ENCODE data around the gene MBD3L2. TPM values are rescaled to one million over a fixed set of nuclear protein-coding genes. Genes with fewer than 3 reads are reported as not detected.

Gene MBD3L2
- total RNA-seq, 1 donor from 2014 or later: not detected

DNA sequence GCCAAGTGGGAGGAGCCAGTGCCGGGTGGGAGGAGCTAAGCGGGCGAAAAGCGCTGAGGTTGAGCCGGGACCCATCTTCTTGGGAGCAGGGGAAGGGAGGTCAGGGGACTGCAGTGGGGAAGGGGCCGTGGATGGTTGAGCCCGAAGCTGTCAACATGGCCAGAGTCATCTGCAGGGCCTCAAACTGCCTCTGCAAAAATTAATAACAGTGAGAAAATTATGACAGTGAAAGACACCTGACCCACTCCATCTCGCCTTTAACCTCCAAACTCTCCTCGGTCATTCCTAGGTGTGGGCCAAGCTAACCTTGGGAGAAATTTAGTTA, 50.4 kb downstream of the MBD3L2 start:
- peaks cover 4% of the 10 kb centered on the region for H3K27me3 Mint-ChIP-seq (ENCODE audit: insufficient read depth)
- peaks cover 33% of the 10 kb centered on the region for H3K9me3 Mint-ChIP-seq
- H3K36me3 Mint-ChIP-seq (ENCODE audit: low read depth): peaks cover 10% of the 10 kb centered on the region
- peaks cover 13% of the 10 kb centered on the region for H3K4me1 Mint-ChIP-seq (ENCODE audit: low read depth)
- H3K27ac Mint-ChIP-seq: peak overlapping the region; percentile 85
- no peak for DNase-seq (ENCODE audit: low spot score)
- H3K4me3 Mint-ChIP-seq: peak overlapping the region; percentile 88
- intact Hi-C loops (cut with micrococcal nuclease): loop anchor here (1.0 to 5.0 kb wide), 4 partner anchors 17 to 581 kb away; partner anchors contain the start of genes TRAPPC5 and ZNF557

Other genes starting within 250 kb of the MBD3L2 start
- gene ADGRE1, start 161.7 kb upstream of the MBD3L2 start, total RNA-seq: 4.6 and 5.5 TPM in 2 replicates
- gene MBD3L2B, start 27.9 kb upstream of the MBD3L2 start, total RNA-seq: not detected in 2 replicates
- gene MBD3L5, start 18.7 kb upstream of the MBD3L2 start, total RNA-seq: not detected in 2 replicates
- gene MBD3L4, start 9.1 kb upstream of the MBD3L2 start, total RNA-seq: not detected in 2 replicates
- gene MBD3L3, start 9.4 kb downstream of the MBD3L2 start, total RNA-seq: not detected in 2 replicates
- gene ZNF557, start 20.4 kb downstream of the MBD3L2 start, total RNA-seq: 12.2 and 13.3 TPM in 2 replicates
- 1.5 TPM in 2 replicates for gene INSR, start 245.1 kb downstream of the MBD3L2 start, total RNA-seq